Uterus (tissue), 2 donors: ENCODE measurements around the gene TMEM26.

ENCODE experiments used
- CTCF ChIP-seq, 4 experiments: fragments of 200-600 bp in 2 of 4; fragments of 450-650 bp in 2 of 4; sonication (generic) in 2 of 4; IDR thresholded peaks; one replicate each; pipeline ENCODE4 v1.5.1; 2016 to 2019; ENCODE audit warnings: antibody characterized with exemption in 4 of 4, mild to moderate bottlenecking in 2 of 4, moderate library complexity in 1 of 4
- POLR2A ChIP-seq, 2 donors: fragments of 450-650 bp; IDR thresholded peaks; one replicate each; pipeline ENCODE4 v1.6.1; 2016; ENCODE audit warnings: antibody characterized with exemption in 2 of 2, mild to moderate bottlenecking in 1 of 2, moderate library complexity in 1 of 2

GRCh38 chr10:61391281-61391680 is 61.9 kb downstream of the TMEM26 start:
- TF ChIP-seq CTCF (IDR thresholded peaks at IDR 0.05) (no peak), POLR2A (IDR thresholded peaks at IDR 0.05) (no peak)
